RWPE1 (cell line): ENCODE data around the gene LZTR1.
A peak's percentile ranks its signal among the peaks of the same experiment; 100 is the strongest.

Experiments
- CTCF ChIA-PET: fragments of 350-600 bp; sonication (Branson Sonifier 250); formaldehyde crosslinking; extraction: SDS; loops from one replicate; lab custom pipeline; 2021; lab: Yijun Ruan, JAX
- POLR2A ChIA-PET: fragments of 400-600 bp; formaldehyde crosslinking; extraction: SDS; loops from one replicate; lab custom pipeline; 2020; ENCODE audit warnings: antibody characterized with exemption; ENCODE audit not compliant: low non-redundant PET; lab: Yijun Ruan, JAX
- DNase-seq: peaks from one replicate; pipeline ENCODE4 v3.0.0; 2012; ENCODE audit warnings: low spot score
- H3K27ac ChIP-seq: fragments of 450-650 bp; 2 replicates; pipeline ENCODE4 v1.5.1; 2017
- CTCF ChIP-seq: fragments of 450-650 bp; conservative IDR thresholded peaks from 2 replicates; pipeline ENCODE4 v1.5.1; 2017; ENCODE audit warnings: low read depth, mild to moderate bottlenecking

Gene LZTR1

GRCh38 chr22:21016644-21017420 is 34.7 kb downstream of the LZTR1 start:
- ChIA-PET CTCF (no interaction called here), POLR2A (no interaction called here)
- DNase-seq, result no peak
- H3K27ac ChIP-seq, result peak overlapping the region; percentile 92
- no peak for TF ChIP-seq CTCF

- POLR2A ChIA-PET, result no interaction called here
- DNase-seq, result no peak
- no peak overlapping the region for H3K27ac ChIP-seq
- CTCF ChIA-PET, result no interaction called here
- TF ChIP-seq CTCF, result no peak
Measured at GRCh38 chr22:21018314-21018713, 36.2 kb downstream of the LZTR1 start.

- H3K27ac ChIP-seq, result peak overlapping the region; percentile 95
- CTCF ChIA-PET, result no interaction called here
- peak; percentile 48 for TF ChIP-seq CTCF
- POLR2A ChIA-PET, result no interaction called here
- DNase-seq, result no peak
Measured at GRCh38 chr22:21020802-21021429, 38.8 kb downstream of the LZTR1 start.

- peak overlapping the region; percentile 95 for H3K27ac ChIP-seq
- no peak for TF ChIP-seq CTCF
- no peak for DNase-seq
- ChIA-PET CTCF (no interaction called here), POLR2A (no interaction called here)
Measured at GRCh38 chr22:21022507-21022906, 40.4 kb downstream of the LZTR1 start.

DNA sequence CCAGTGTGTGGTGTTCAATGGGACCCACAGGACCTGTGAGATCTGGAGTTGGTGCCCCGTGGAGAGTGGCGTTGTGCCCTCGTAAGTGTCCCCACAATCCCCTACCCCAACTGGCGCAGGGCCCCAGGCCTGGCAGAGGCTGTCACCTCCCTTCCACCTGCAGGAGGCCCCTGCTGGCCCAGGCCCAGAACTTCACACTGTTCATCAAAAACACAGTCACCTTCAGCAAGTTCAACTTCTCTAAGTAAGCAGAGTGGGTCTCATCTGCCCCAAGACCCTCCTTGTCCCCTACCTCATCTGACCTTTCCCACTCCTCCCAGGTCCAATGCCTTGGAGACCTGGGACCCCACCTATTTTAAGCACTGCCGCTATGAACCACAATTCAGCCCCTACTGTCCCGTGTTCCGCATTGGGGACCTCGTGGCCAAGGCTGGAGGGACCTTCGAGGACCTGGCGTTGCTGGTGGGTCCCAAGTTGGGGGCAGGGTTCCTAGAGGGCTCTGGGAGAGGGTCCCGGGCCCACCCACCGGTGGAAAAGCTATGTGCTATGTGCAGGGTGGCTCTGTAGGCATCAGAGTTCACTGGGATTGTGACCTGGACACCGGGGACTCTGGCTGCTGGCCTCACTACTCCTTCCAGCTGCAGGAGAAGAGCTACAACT is 41.0 kb downstream of the LZTR1 start:
- POLR2A ChIA-PET, result no interaction called here
- CTCF ChIA-PET, result no interaction called here
- DNase-seq, result no peak
- peak overlapping the region; percentile 95 for H3K27ac ChIP-seq
- no peak for TF ChIP-seq CTCF

GRCh38 chr22:21025266-21025665 is 43.2 kb downstream of the LZTR1 start:
- TF ChIP-seq CTCF, result no peak
- POLR2A ChIA-PET, result no interaction called here
- H3K27ac ChIP-seq, result peak overlapping the region; percentile 95
- CTCF ChIA-PET, result no interaction called here
- no peak for DNase-seq
